Activated CD4-positive, alpha-beta T cell treated with anti-CD3 and anti-CD28 coated beads for 36 hours (primary cell): Measurements from ENCODE around the gene TBC1D10B. TPM values are rescaled to one million over a fixed set of nuclear protein-coding genes. Genes with fewer than 3 reads are reported as not detected.
A peak's percentile ranks its signal among the peaks of the same experiment; 100 is the strongest.
"Not testable (repeated sequence)": the region's sequence is repeated elsewhere in the genome, so short reads cannot be mapped to it uniquely, and the experiment has no call there.

Experiments
- ATAC-seq: fragments of 200-7000 bp; cut with Tn5 transposase; one replicate; pipeline ENCODE4 v1.10.0; 2021; ENCODE audit warnings: mild to moderate bottlenecking, moderate library complexity
- CTCF ChIA-PET: fragments of 350-600 bp; sonication (Branson Sonifier 250); formaldehyde crosslinking; loops from one replicate; lab custom pipeline; 2021; ENCODE audit warnings: antibody characterized with exemption; lab: Charles Lee
- POLR2A ChIA-PET: fragments of 350-600 bp; sonication (Branson Sonifier 250); formaldehyde crosslinking; loops from one replicate; lab custom pipeline; 2021; ENCODE audit warnings: antibody characterized with exemption, inconsistent platforms; lab: Charles Lee
- DNase-seq: peaks from one replicate; pipeline ENCODE4 v3.0.0-alpha.2; 2020
- H3K27ac Mint-ChIP-seq: one replicate; pipeline ENCODE4 v1.8.0; 2021; ENCODE audit warnings: mixed read lengths
- H3K27me3 Mint-ChIP-seq: one replicate; pipeline ENCODE4 v1.8.0; 2021; ENCODE audit warnings: mixed read lengths
- H3K36me3 Mint-ChIP-seq: one replicate; pipeline ENCODE4 v1.8.0; 2021; ENCODE audit warnings: low read depth, mixed read lengths
- H3K4me1 Mint-ChIP-seq: one replicate; pipeline ENCODE4 v1.8.0; 2021; ENCODE audit warnings: mixed read lengths
- H3K4me3 Mint-ChIP-seq: one replicate; pipeline ENCODE4 v1.8.0; 2021; ENCODE audit warnings: mild to moderate bottlenecking, moderate library complexity, mixed read lengths
- H3K9me3 Mint-ChIP-seq: one replicate; pipeline ENCODE4 v1.8.0; 2021; ENCODE audit warnings: low read depth, mixed read lengths
- intact Hi-C, 2 experiments: fragments of 100-400 bp; cut with DNase I in 1 of 2; cut with micrococcal nuclease in 1 of 2; formaldehyde crosslinking; loops; one replicate each; pipeline versions ENCODE4 v1.14.2 to v1.15.1; 2022 to 2024; cut with DNase I, micrococcal nuclease
- total RNA-seq, 2 experiments: library from RNA; stranded (reverse); gene quantifications; one replicate each; pipeline ENCODE4 v1.2.3, GENCODE V29; 2021

The TBC1D10B gene
- total RNA-seq, 2 experiments from 2014 or later = 38.1 to 43.4 TPM

DNA sequence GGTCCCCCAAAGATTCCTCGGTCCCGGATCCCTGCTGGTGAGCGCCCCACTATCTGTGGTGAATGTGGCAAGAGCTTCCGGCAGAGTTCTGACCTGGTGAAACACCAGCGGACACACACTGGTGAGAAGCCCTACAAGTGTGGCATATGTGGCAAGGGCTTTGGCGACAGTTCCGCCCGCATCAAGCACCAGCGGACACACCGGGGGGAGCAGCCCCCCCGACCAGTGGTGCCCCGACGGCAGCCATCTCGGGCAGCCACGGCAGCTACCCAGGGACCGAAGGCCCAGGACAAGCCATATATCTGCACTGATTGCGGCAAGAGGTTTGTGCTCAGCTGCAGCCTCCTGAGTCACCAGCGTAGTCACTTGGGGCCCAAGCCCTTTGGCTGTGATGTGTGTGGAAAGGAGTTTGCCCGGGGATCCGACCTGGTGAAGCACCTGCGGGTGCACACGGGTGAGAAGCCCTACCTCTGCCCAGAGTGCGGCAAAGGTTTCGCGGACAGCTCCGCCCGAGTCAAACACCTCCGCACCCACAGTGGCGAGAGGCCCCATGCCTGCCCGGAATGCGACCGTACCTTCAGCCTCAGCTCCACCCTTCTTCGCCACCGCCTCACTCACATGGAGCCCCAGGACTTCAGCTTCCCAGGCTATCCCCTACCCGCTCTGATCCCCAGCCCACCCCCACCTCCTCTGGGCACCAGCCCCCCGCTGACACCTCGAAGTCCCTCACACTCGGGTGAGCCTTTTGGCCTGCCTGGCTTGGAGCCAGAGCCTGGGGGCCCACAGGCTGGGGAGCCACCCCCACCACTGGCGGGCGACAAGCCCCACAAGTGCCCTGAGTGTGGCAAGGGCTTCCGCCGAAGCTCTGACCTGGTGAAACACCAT lies 27.7 kb upstream of the TBC1D10B start:
- ChIA-PET POLR2A (no interaction called here), CTCF (interaction anchor here (1.0 to 1.7 kb wide), 2 partner anchors 10 to 12 kb away, joined by 3 to 6 read pairs; partner anchors contain the start of gene ZNF771)
- peaks cover 17% of the 10 kb centered on the region for H3K36me3 Mint-ChIP-seq
- no peak for ATAC-seq
- no peak for DNase-seq
- peaks cover 35% of the 10 kb centered on the region for H3K4me1 Mint-ChIP-seq
- intact Hi-C loops = no loop called here
- no peaks in the 10 kb centered on the region for H3K9me3 Mint-ChIP-seq
- no peaks in the 10 kb centered on the region for H3K27me3 Mint-ChIP-seq
- no peak overlapping the region for H3K4me3 Mint-ChIP-seq
- H3K27ac Mint-ChIP-seq = no peak overlapping the region

DNA sequence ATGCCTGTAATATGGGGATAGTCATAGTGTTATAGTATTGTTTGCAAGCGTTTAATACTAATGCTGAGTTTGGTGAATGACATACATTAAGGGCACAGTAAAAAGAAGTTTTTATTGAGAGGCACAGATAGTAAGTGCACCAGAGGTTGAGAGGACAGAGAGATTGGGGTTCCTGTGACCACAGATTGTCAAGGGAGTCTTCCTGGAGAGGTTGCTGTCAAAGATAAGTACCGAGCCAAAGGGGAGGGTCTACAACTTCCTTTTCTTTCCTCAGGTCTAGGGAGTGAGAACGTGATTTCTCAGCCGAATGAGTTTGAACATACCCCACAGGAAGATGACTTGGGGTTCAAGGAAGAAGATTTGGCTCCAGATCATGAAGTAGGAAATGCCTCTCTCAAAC lies 26.8 kb upstream of the TBC1D10B start:
- no peak for ATAC-seq
- no peaks in the 10 kb centered on the region for H3K27me3 Mint-ChIP-seq
- ChIA-PET POLR2A (no interaction called here), CTCF (interaction anchor here (1.7 to 2.6 kb wide), 2 partner anchors 13 to 14 kb away, joined by 6 to 18 read pairs; partner anchors contain the start of gene SEPTIN1)
- DNase-seq = no peak
- H3K36me3 Mint-ChIP-seq = peaks cover 17% of the 10 kb centered on the region
- intact Hi-C loops = no loop called here
- H3K4me3 Mint-ChIP-seq = peak overlapping the region; percentile 81
- H3K4me1 Mint-ChIP-seq = peaks cover 35% of the 10 kb centered on the region
- H3K27ac Mint-ChIP-seq = no peak overlapping the region
- no peaks in the 10 kb centered on the region for H3K9me3 Mint-ChIP-seq

DNA sequence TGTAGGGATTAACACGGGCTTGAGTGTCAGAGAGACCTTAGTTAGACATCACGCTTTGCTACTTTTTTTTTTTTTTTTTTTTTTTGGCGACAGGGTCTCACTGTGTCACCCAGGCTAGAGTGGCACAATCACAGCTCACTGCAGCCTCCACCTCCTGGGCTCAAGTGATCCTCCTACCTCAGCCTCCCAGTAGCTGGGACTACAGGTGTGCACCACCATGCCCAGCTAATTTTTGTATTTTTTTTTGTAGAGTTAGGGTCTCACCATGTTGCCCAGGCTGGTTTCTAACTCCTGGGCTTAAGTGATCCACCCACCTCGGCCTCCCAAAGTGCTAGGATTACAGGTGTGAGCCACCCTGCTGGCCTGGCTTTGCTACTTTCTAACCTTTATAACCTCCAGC lies 26.3 kb upstream of the TBC1D10B start:
- H3K36me3 Mint-ChIP-seq = peaks cover 17% of the 10 kb centered on the region
- H3K27ac Mint-ChIP-seq, H3K27me3 Mint-ChIP-seq, H3K9me3 Mint-ChIP-seq, POLR2A ChIA-PET, ATAC-seq, intact Hi-C loops, DNase-seq: not testable (repeated sequence)
- peaks cover 34% of the 10 kb centered on the region for H3K4me1 Mint-ChIP-seq
- peak overlapping the region; percentile 81 for H3K4me3 Mint-ChIP-seq
- CTCF ChIA-PET = interaction anchor here (1.1 to 3.0 kb wide), 5 partner anchors 10 to 199 kb away, joined by 3 to 18 read pairs (median 9); partner anchors contain the start of genes SEPTIN1 and ZNF771

- CTCF ChIA-PET = interaction anchor here (0.6 to 3.0 kb wide), 10 partner anchors 11 to 284 kb away, joined by 3 to 18 read pairs (median 4); partner anchors contain the start of genes SEPTIN1 and ZNF771
- Mint-ChIP-seq H3K9me3 (no peaks in the 10 kb centered on the region), H3K27me3 (no peaks in the 10 kb centered on the region), H3K36me3 (peaks cover 17% of the 10 kb centered on the region), H3K27ac (peak overlapping the region; percentile 48), H3K4me3 (peak overlapping the region; percentile 81), H3K4me1 (peaks cover 32% of the 10 kb centered on the region)
- DNase-seq (no peak), ATAC-seq (peak; percentile 10)
- POLR2A ChIA-PET = interaction anchor here (0.6 to 1.7 kb wide), 2 partner anchors 11 to 25 kb away, joined by 4 to 8 read pairs; partner anchors contain the start of gene ZNF771
- intact Hi-C loops = loop anchor here (1.0 to 2.0 kb wide), 5 partner anchors 11 to 41 kb away; partner anchors contain the start of genes CD2BP2 (in 1 of the 2), SEPTIN1 (in 1 of the 2) and ZNF771 (in 1 of the 2)
Measured at GRCh38 chr16:30395992-30396585, 25.8 kb upstream of the TBC1D10B start.

GRCh38 chr16:30395155-30395991 lies 25.1 kb upstream of the TBC1D10B start, which contains the start of gene ZNF48:
TSS of gene ZNF48 (plus strand) at chr16:30395420. CDS start at chr16:30395795, 375 bp downstream.
- H3K27ac Mint-ChIP-seq = peak within 1 kb of the TSS; percentile 48
- ChIA-PET CTCF (interaction anchor here (0.5 to 3.0 kb wide), 13 partner anchors 11 to 315 kb away, joined by 3 to 18 read pairs (median 3); partner anchors contain the start of genes ITGAL, SEPTIN1 and ZNF771), POLR2A (interaction anchor here (0.6 to 1.7 kb wide), 2 partner anchors 12 to 24 kb away, joined by 4 to 8 read pairs; partner anchors contain the start of gene ZNF771)
- peak; percentile 67 for DNase-seq
- peaks cover 28% of the 10 kb centered on the region for H3K4me1 Mint-ChIP-seq
- H3K9me3 Mint-ChIP-seq = no peaks in the 10 kb centered on the region
- ATAC-seq = peak; percentile 61
- intact Hi-C loops = loop anchor here (1.0 to 2.0 kb wide), 5 partner anchors 12 to 40 kb away; partner anchors contain the start of genes CD2BP2 (in 1 of the 2), SEPTIN1 (in 1 of the 2) and ZNF771 (in 1 of the 2)
- H3K27me3 Mint-ChIP-seq = no peaks in the 10 kb centered on the region
- peaks cover 17% of the 10 kb centered on the region for H3K36me3 Mint-ChIP-seq
- H3K4me3 Mint-ChIP-seq = peak within 1 kb of the TSS; percentile 81

GRCh38 chr16:30394592-30395154 lies 24.4 kb upstream of the TBC1D10B start:
- ChIA-PET POLR2A (interaction anchor here (1.7 kb wide), 1 partner anchor 13 kb away, joined by 8 read pairs; the partner anchor contains the start of gene ZNF771), CTCF (interaction anchor here (0.5 to 3.0 kb wide), 7 partner anchors 12 to 316 kb away, joined by 3 to 18 read pairs (median 5); partner anchors contain the start of genes ITGAL, SEPTIN1 and ZNF771)
- H3K4me1 Mint-ChIP-seq = peaks cover 23% of the 10 kb centered on the region
- peak overlapping the region; percentile 39 for H3K27ac Mint-ChIP-seq
- peak overlapping the region; percentile 81 for H3K4me3 Mint-ChIP-seq
- intact Hi-C loops = loop anchor here (1.0 to 2.0 kb wide), 5 partner anchors 12 to 39 kb away; partner anchors contain the start of genes CD2BP2 (in 1 of the 2), SEPTIN1 (in 1 of the 2) and ZNF771 (in 1 of the 2)
- H3K9me3 Mint-ChIP-seq = no peaks in the 10 kb centered on the region
- peaks cover 17% of the 10 kb centered on the region for H3K36me3 Mint-ChIP-seq
- ATAC-seq (peak; percentile 6), DNase-seq (no peak)
- H3K27me3 Mint-ChIP-seq = no peaks in the 10 kb centered on the region

- ChIA-PET POLR2A (interaction anchor here (1.1 to 1.4 kb wide), 2 partner anchors 24 to 46 kb away, joined by 3 to 6 read pairs; partner anchors contain the start of genes DCTPP1 and ZNF771), CTCF (interaction anchor here (1.3 to 2.5 kb wide), 7 partner anchors 12 to 232 kb away, joined by 3 to 18 read pairs (median 8); partner anchors contain the start of genes DCTPP1, TBC1D10B and ZNF48)
- peaks cover 26% of the 10 kb centered on the region for H3K36me3 Mint-ChIP-seq
- peak overlapping the region; percentile 84 for H3K4me3 Mint-ChIP-seq
- DNase-seq (no peak), ATAC-seq (no peak)
- peak overlapping the region; percentile 98 for H3K27ac Mint-ChIP-seq
- peaks cover 45% of the 10 kb centered on the region for H3K4me1 Mint-ChIP-seq
- no peaks in the 10 kb centered on the region for H3K27me3 Mint-ChIP-seq
- intact Hi-C loops = loop anchor here in 1 of 2 experiments (2.0 kb wide), 1 partner anchor 25 kb away; no protein-coding TSS in a partner anchor
- H3K9me3 Mint-ChIP-seq = no peaks in the 10 kb centered on the region
Measured at GRCh38 chr16:30383521-30383920, 13.2 kb upstream of the TBC1D10B start.

GRCh38 chr16:30382111-30382881 lies 12.0 kb upstream of the TBC1D10B start, which contains the start of gene SEPTIN1:
TSS of gene SEPTIN1 (minus strand) at chr16:30382561. CDS start at chr16:30382542, 19 bp downstream.
- H3K36me3 Mint-ChIP-seq = peaks cover 30% of the 10 kb centered on the region
- ChIA-PET POLR2A (interaction anchor here (0.6 to 1.5 kb wide), 8 partner anchors 9 to 277 kb away, joined by 3 to 8 read pairs (median 4); partner anchors contain the start of genes DCTPP1 and ZNF771), CTCF (interaction anchor here (0.5 to 2.5 kb wide), 12 partner anchors 11 to 431 kb away, joined by 3 to 18 read pairs (median 4); partner anchors contain the start of genes DCTPP1, TBC1D10B and ZNF48)
- H3K27me3 Mint-ChIP-seq = no peaks in the 10 kb centered on the region
- peak within 1 kb of the TSS; percentile 84 for H3K4me3 Mint-ChIP-seq
- H3K27ac Mint-ChIP-seq = peak within 1 kb of the TSS; percentile 98
- H3K9me3 Mint-ChIP-seq = no peaks in the 10 kb centered on the region
- intact Hi-C loops = loop anchor here (1.0 to 2.0 kb wide), 3 partner anchors 13 to 27 kb away; partner anchors contain the start of genes ZNF48 (in 1 of the 2) and ZNF771 (in 1 of the 2)
- DNase-seq = peak; percentile 89
- peak; percentile 50 for ATAC-seq
- peaks cover 47% of the 10 kb centered on the region for H3K4me1 Mint-ChIP-seq
